ENCODE measurements around the gene GPX4.

- TF ChIP-seq CTCF (IDR thresholded peaks at IDR 0.05): no peak
- no peak for TF ChIP-seq POLR2A (IDR thresholded peaks at IDR 0.05)
- TF ChIP-seq EP300 (IDR thresholded peaks at IDR 0.05): no peak
- no peak for TF ChIP-seq POLR2AphosphoS5 (IDR thresholded peaks at IDR 0.05)
These were observed 42.6 kb downstream of the GPX4 start for GRCh38 chr19:1146412-1146699.

Data from suprapubic skin (tissue), 4 donors.